Ammon's horn (tissue), 1 donor: ENCODE results near the gene TRPV6.

Source experiments
- DNase-seq: peaks from one replicate; pipeline ENCODE4 v3.0.0-alpha.2; 2016; ENCODE audit warnings: low spot score

The TRPV6 gene

GRCh38 chr7:142883571-142884285 is 1.8 kb downstream of the TRPV6 start:
- DNase-seq: no peak

GRCh38 chr7:142883145-142883544 is 2.4 kb downstream of the TRPV6 start:
- DNase-seq: no peak

DNA sequence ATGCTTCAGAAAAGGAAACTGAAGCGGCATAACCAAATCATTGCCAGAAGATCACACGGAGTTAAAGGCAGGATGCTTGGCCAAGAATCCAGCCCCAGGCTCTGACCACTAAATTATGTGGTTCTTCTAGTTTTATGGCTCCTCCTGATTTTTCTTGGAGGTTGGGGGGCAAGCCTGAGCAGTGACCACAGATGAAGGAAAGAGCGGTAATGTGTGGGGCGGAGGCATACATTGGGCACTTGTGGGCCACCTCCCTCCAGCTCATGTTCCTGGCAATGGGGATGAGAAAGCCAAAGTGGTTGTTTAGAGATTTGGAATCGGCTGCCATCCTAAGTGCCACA is 3.2 kb downstream of the TRPV6 start:
- no peak for DNase-seq

- DNase-seq: no peak
These were observed 3.8 kb downstream of the TRPV6 start for GRCh38 chr7:142881586-142882337.

DNA sequence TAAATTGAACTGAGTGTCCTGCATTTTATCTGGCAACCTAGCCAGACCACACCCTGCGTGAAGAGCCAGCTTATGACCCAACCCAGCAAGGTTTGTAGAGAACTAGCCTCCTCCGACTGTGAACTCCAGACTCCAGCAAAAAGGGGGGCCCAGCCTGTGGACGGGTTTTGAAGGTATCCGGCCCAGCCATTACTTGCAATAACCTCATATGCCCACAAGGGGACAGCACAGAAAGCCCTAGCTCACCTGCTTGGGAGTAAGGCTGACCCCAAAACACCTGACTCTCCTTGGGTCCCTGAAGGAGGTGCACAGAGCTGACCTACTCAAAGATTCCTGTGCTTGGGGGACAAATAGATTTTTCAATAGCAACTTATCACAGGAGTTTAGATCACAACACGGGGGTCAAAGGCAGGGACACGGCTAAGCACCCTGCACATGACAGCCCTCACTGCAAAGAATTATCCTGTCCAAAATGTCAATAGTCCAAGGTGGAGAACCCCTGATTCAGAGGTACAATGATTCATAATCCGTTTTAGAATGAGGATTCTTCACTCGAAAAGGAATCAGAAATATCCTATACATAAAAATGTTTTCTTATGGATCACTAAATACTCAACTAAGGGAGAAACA is 4.6 kb downstream of the TRPV6 start:
- no peak for DNase-seq

DNA sequence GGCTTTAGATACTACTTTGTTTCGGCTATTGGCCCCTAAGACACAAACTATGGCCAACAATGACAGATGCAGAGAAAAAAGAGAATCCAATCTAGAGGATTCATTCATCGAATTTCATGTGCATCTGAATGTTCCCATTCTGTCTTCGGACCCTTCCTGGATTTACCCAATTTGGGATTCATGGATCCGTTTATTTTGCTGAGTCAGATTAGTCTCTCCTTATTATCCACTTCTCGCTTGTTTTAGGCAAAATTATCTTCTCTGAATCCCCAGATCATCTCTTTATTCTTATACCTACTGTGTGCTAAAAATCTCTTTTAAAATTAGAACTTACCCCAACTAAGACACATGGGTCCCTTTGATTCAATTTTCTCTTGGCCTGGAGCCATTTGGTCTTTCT is 6.5 kb downstream of the TRPV6 start:
- no peak for DNase-seq

DNA sequence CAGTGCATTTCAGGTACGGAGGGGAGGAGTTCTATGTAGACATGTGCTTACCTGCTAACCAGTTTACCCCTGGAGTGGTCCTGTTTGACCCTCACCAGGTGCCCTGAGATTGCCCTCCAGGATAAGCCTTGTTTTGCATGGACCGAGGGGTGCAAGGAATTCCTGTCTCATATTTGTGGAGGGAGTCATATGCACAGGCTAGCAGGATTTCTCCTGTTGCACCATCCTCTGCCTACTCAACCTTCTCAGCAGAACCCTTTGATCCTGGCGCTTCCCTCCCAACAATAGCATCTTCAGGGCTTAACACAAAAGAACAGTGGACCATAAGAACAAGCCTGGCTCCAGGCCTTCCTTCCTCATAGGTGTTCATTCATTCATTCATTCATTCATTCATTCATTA is 7.2 kb downstream of the TRPV6 start:
- DNase-seq: no peak

- no peak for DNase-seq
These were observed 8.3 kb downstream of the TRPV6 start for GRCh38 chr7:142876991-142877910.

DNA sequence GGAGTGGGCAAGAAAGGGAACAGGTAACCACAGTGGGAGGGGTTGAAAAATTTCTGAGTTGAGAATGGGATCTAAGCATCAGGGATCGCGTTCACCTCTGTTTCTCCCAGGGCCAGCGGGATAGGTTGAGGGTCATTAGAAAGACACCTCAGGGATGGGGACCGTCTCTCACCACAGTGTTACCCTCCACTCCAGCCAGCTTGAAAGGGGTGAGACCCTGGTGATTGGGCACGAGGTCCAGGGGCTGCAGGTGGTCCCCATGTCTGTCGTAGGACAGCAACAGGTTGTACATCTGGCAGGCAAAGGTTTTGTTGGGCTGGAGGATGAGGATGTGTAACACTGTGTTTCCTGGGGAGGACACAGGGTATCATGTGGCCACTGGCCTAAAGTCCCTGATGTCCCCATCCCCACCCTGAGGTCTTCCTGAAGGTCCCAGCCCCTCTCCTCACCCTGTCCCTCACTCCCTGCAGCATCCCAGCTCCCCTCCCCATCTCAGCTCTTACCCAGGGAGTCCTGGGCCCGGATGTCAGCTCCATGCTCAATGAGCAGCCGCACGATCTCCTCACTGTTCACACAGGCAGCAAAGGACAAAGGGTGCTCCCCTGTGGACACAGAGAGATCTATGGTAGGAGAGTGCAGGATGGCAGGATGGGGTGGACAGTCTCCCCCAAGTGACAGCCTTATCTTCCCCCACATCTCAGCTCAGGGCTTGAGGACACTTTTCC is 9.1 kb downstream of the TRPV6 start:
- no peak for DNase-seq

- no peak for DNase-seq
These were observed 10.1 kb downstream of the TRPV6 start for GRCh38 chr7:142875456-142875855.

GRCh38 chr7:142874837-142875236 is 10.7 kb downstream of the TRPV6 start:
- no peak for DNase-seq

- DNase-seq: no peak
These were observed 11.1 kb downstream of the TRPV6 start for GRCh38 chr7:142874409-142874808.

DNA sequence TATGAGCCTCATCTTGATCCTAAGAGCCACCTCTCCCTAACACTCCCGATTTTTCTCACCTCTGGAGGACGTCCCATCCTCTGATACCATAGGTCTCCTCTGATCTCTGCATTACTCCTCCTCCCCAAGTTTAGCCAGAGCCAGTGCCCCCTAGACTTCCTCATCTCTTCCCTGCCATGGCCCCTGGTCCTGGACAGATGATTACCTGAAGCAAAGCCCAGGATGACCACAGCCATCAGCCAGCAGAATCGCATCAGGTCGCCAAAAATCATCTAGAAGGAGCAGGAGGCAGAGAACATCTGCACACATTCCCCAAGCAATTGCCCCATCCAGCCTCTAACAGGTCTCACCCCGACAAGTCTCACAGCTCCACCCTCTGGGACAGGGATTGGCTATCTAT is 11.7 kb downstream of the TRPV6 start:
- no peak for DNase-seq

DNA sequence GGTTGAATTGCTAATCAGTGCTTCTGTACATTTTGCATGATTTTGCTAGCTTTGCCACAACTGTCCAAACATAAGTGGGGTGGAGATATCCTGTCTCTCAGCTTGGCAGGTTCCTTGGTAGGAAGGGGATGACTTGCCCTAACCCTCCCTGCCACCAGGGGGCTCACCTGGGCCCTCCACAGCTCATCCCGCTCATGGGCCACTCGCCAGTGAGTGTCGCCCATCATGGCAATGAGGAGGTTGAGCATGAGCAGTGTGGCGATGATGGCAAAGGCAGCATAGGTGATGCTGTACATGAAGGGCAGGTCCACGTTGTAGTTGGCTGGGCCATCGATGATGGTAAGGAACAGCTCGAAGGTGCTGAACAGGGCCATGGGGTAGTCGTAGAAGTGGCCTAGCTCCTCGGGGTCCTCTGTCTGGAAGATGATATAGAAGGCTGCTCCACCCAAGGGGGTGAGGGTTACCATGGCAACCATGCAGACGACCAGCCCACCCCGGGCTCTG is 12.2 kb downstream of the TRPV6 start:
- no peak for DNase-seq

GRCh38 chr7:142872106-142872675 is 13.4 kb downstream of the TRPV6 start:
- no peak for DNase-seq

DNA sequence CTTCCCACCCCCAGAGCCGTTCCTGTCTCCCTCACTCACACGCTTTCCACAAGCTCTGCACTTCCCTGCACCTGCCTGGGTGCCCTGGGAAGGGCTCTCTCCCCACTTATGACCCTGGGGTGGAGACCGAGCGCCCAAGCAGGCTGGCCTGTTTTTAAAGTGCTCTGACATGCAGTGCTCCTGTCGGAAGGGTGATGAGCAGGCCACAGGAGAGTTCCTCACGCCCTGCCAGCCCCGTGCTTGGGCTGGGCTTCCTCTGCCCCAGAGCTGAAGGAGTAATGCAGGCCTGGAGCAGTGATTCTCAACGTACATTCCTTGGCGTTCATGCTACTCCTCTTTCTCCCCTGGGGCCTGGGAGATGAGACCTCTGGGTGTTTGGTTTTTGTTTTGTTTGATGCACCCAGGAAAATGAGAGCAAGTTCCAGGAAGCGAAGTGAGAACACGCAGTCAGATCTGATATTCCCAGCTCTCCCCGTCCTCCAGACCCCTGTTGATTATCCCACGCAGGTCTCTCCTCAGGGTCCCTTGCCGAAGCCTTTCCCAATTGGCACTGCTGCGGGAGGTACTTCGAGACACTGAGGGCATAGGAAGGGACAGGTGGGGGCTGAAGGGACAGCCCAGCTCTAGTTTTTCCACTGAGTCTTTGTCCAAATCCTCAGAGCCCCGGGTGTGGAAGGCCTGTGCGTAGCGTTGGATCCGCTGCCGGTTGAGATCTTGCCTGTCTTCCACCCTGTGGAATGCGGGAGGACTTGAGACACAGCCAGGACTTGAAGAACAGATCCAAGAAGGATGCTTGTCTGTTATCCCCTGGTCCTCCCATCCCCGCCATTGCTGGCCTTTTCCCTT is 14.1 kb downstream of the TRPV6 start:
- no peak for DNase-seq

GRCh38 chr7:142870566-142871259 is 14.8 kb downstream of the TRPV6 start:
- no peak for DNase-seq

GRCh38 chr7:142870147-142870559 is 15.4 kb downstream of the TRPV6 start:
- no peak for DNase-seq

GRCh38 chr7:142869434-142869833 is 16.1 kb downstream of the TRPV6 start:
- no peak for DNase-seq
